ENCODE results near the gene NUP93.
A peak's percentile ranks its signal among the peaks of the same experiment; 100 is the strongest.

DNA sequence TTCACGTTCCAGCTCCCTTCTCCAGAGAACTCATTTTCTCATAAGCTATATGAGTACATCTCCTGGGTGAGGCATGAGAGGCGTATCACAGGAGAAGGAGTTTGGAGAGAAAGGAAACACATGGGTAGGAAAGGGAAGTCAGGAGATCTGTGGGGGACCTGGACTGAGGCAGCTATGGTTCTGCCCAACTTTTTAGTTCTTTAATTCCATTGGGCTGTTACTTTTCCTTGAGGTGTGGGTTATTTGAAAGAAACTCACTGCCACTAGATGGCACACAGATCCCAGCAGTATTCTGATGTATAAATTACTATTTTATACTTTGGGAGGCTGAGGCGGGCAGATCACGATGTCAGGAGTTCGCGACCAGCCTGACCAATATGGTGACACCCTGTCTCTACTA is 63.6 kb downstream of the NUP93 start:
- TF ChIP-seq RFX5 (IDR thresholded peaks at IDR 0.05; ENCODE audit: borderline replicate concordance, low read depth, low read length) (no peak), MAX (IDR thresholded peaks at IDR 0.05) (no peak), TAF1 (IDR thresholded peaks at IDR 0.05; ENCODE audit: low read depth, low read length) (no peak), CEBPB (IDR thresholded peaks at IDR 0.05; ENCODE audit: low read depth, low read length) (no peak), TAF7 (optimal IDR thresholded peaks at IDR 0.05; ENCODE audit: borderline replicate concordance, low read depth, low read length) (no peak), POLR2A (IDR thresholded peaks at IDR 0.05; ENCODE audit: control extremely low read depth in 1 of 2, low read depth in 2 of 2, low read length in 2 of 2) (no peak), EP300 (IDR thresholded peaks at IDR 0.05; ENCODE audit: borderline replicate concordance in 1 of 2, low read depth in 2 of 2, low read length in 2 of 2) (no peak), SUZ12 (IDR thresholded peaks at IDR 0.05; ENCODE audit: low read length) (no peak), BRCA1 (IDR thresholded peaks at IDR 0.05; ENCODE audit: low read depth, low read length) (no peak), RAD21 (IDR thresholded peaks at IDR 0.05 in 1 of 2, conservative IDR thresholded peaks at IDR 0.05 in 1 of 2; ENCODE audit: low read depth in 2 of 2, low read length in 2 of 2) (peak; percentile 56 to 59)
- TF ChIP-seq, protein P1, sequence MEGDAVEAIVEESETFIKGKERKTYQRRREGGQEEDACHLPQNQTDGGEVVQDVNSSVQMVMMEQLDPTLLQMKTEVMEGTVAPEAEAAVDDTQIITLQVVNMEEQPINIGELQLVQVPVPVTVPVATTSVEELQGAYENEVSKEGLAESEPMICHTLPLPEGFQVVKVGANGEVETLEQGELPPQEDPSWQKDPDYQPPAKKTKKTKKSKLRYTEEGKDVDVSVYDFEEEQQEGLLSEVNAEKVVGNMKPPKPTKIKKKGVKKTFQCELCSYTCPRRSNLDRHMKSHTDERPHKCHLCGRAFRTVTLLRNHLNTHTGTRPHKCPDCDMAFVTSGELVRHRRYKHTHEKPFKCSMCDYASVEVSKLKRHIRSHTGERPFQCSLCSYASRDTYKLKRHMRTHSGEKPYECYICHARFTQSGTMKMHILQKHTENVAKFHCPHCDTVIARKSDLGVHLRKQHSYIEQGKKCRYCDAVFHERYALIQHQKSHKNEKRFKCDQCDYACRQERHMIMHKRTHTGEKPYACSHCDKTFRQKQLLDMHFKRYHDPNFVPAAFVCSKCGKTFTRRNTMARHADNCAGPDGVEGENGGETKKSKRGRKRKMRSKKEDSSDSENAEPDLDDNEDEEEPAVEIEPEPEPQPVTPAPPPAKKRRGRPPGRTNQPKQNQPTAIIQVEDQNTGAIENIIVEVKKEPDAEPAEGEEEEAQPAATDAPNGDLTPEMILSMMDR (IDR thresholded peaks at IDR 0.05; ENCODE audit: control extremely low read depth in 1 of 3, insufficient read depth in 1 of 3, low read depth in 1 of 3, low read length in 3 of 3) = peak in 2 of 3 experiments; percentile 11 to 31; a peak in 2 of 4 replicates
- TF ChIP-seq, protein P2, sequence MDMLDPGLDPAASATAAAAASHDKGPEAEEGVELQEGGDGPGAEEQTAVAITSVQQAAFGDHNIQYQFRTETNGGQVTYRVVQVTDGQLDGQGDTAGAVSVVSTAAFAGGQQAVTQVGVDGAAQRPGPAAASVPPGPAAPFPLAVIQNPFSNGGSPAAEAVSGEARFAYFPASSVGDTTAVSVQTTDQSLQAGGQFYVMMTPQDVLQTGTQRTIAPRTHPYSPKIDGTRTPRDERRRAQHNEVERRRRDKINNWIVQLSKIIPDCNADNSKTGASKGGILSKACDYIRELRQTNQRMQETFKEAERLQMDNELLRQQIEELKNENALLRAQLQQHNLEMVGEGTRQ (IDR thresholded peaks at IDR 0.05; ENCODE audit: low read length) = no peak

All from H1 (cell line).